GM21423 (cell line): Measurements from ENCODE around the gene MRPS7.
"Not testable (repeated sequence)": the region's sequence is repeated elsewhere in the genome, so short reads cannot be mapped to it uniquely, and the experiment has no call there.

ENCODE experiments used
- ATAC-seq: cut with Tn5 transposase; IDR thresholded peaks from one replicate; pipeline ENCODE4 v1.9.1; 2021; ENCODE audit warnings: mild to moderate bottlenecking, moderate library complexity; ENCODE audit not compliant: unreplicated experiment

Gene MRPS7

DNA sequence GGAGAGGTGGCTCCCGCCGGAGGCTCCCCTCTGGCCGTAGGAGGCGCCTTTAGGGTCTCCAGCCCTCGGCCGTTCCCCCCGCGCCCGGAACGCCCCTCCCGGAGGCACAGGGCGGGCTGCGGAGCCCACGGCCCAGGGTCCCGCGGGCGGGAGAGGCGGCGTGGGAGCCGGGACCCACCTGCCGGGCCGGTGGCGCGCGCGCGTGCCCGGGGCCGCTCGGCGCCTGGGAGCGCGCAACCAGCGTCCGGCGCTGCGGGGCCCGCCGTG is 9.2 kb downstream of the MRPS7 start, which contains the start of gene MIF4GD:
MIF4GD (minus strand) TSS at position 266 of the 267 bp plus-strand sequence. CDS start 1,036 bp downstream, outside the sequence.
- ATAC-seq = peak; percentile 15

DNA sequence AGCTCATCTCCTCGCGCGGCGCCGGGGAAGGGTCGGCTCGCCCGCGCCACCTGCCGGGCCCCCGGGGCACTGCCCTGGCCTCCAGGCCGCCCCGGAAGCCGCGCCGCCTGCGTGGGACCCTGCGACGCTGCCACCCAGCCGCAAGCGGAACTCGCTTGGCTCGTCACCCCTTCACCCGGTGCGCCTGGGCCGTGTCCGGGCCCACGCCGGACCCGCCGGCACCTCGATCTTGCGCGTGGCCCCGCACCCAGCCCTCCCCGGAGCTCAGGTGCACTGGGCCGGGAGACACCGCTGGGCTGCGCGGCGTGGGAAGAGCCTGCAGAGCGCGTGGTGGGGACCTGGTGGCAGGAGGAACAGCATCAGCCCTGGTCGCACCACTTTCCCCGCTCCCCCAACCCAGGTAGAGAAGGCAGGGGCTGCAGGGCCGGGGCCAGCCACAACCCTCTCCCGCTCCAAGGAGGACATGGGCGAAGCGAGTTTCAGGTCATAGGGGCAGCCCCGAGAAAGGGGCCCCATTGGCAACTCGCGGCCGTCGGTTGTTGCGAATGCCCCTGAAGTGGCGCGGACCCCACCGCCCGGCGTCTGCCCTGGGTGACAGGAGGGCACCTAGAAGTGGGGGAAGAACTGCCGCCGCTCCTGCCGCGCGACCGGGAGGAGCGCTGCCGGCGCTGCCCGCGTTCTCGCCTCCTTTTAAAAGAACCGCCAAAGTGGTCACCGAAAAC is 9.7 kb downstream of the MRPS7 start:
- ATAC-seq = peak; percentile 59

DNA sequence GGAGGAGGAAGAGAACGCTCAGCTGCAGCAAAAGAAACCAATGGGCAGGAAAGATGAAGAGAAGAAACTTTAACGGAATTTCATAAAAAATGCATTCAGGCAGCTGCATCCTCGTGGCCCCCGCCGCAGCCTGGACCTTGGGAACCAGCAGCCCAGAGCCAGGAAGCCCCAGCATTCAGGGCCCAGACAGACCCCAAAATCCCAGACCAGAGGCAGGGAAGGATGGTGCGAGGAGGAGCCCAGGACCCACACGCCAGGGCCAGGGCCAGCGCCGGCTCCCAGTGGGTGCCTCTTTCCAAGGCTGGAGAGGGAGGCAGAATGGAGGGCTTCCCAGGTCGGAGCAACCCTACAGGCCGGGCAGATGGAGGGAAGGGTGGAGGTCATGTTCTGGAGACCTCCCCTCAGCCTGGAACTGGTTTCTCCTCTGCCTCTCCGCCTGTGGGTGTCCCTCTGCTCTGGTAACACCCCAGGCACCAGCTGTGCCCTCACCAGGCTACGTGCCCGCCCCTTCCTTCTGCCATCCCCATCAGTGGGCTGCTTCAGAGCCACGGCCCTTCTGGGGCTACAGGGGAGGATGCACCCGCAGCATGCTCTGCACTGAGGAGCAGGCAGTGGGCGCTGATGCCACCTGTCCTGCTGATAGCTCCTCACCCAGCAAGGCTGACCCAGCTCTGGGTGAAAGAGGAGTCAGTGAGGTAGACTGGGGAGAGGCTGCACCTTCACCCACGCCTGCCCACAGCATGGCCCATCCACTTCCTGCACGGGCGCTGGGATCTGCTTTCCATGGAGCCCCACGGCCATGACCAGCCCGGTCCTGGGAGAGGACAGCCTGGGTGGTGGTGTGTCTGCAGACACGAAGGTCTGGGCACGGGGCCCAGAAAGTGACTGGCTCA is 10.5 kb downstream of the MRPS7 start:
- ATAC-seq = no peak

DNA sequence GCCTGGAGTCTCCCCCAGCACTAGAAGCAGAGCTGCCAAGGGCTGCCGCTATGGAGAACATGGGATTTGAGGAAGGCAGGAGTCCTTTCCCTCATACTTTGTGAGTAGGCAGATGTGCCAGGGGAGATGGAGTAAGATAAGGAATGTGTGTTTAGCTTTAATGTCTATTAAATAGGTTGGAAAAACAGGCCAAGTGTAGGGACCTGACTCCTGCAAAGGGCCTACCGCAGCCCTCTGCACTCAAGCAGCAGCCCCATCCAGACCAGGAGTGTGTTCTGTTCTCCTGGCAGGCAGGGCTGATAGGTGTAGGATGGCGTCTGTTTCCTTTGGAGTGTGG is 11.1 kb downstream of the MRPS7 start:
- ATAC-seq = no peak

DNA sequence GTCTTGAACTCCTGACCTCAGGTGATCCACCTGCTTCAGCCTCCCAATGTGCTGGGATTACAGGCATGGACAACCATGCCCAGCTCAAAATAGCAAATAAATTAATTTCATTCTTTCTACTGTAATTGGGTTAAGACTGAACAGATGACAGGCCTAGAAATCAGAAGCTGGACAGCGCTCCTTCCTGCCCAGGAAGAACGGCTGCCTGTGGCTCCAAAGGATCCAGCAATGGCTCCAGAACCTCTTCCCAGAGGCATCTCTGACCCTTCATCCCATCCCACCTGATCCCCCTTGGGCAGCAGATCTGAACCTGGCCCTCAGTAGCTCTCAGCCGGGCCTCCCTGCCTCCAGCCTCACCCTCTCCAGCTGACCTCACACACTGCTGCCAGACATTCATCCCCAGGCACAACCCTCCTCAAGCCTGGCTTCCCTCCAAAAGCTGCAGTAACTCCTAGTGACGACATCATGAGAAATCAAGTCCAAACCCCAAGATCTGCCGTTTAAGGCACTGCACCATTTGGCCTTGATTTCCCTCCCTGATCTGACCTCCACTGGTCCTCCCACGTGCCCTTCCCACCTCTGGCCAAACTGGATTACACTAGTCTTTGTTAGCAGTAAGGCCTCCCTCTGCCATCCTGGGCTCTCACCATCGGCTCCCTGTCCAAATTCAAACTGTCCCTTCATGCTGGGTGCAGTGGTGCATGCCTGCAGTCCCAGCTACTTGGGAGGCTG is 12.5 kb downstream of the MRPS7 start:
- ATAC-seq = no peak

DNA sequence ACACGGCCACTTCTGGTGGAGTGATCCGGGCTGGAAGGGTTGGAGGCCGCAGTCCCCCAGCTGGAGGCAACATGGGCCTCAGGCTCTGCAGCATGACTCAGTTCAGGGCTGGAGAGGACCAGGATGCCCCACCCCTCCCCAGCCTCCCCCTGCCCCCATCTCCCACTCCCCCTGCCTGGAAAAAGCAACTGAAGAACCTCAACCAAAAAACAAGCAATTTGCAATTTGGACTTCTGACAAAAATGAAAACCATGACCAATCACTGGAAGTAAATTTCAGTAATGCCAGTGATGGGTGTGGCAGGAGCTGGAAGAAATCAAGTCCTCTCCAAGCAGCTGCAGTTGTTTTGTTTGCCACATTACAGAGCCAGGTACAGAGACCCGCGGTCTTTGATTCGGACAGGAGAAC is 16.0 kb downstream of the MRPS7 start:
- no peak for ATAC-seq

DNA sequence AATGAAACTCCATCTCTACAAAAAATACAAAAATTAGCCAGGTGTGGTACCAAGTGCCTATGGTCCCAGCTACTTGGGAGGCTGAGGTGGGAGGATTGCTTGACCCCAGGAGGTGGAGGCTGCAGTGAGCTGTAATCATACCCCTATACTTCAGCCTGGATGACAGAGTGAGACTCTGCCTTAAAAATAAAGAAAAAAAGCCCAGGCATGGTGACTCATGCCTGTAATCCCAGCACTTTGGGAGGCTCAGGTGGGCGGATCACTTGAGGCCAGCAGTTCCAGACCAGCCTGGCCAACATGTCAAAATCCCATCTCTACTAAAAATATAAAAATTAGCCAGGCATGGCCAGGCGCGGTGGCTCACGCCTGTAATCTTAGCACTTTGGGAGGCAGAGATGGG is 18.5 kb downstream of the MRPS7 start:
- ATAC-seq = not testable (repeated sequence)

DNA sequence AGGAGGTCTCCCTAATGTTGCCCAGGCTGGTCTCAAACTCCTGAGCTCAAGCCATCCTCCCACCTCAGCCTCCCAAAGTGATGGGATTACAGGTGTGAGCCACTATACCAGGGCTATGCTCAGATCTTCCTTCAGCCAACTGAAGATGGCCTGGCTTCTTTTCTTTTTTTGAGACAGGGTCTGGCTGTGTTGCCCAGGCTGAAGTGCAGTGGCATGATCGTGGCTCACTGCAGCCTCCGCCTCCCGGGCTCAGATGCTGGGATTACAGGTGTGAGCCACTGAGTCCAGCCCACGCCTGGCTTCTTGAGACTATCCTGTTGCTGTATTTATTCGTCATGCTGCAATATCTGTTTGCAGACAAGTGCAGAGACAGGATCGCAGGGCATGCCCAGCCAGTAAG is 23.4 kb downstream of the MRPS7 start:
- no peak for ATAC-seq

DNA sequence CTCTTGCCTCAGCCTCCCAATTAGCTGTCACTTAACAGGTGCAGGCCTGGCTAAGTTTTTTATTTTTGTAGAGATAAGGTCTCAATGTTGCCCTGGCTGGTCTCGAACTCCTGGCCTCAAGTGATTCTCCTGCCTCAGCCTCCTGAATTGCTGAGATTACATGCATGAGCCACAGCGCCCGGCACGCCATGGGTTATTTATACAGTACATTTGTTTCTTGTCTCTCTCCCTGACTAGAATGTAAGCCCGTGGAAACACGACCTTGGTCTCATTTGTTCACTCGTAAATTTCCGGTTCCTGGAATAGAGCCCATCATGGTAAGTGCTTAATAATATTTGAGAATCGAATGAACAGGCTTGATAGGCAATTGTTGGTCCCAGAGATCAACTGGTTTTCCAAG is 25.5 kb downstream of the MRPS7 start:
- no peak for ATAC-seq

DNA sequence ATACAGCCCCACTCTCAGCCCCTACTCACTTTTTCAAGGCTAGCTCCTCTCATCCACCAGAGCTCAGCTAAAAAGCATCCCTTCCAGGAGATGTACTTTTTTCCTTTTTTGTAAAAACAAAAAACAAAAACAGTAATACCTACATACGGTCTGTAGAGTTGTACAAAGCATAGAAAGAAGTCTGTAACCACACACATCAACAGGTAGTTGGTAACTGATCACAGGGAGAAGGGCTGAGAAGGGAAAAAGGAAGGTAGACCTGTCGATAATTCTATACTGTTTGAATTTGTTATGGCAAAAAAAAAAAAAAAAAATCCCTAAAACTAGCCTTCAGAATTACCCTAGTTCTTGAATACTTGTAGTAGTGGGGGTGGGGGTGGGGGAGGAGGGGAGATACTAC is 26.7 kb downstream of the MRPS7 start:
- ATAC-seq = no peak

DNA sequence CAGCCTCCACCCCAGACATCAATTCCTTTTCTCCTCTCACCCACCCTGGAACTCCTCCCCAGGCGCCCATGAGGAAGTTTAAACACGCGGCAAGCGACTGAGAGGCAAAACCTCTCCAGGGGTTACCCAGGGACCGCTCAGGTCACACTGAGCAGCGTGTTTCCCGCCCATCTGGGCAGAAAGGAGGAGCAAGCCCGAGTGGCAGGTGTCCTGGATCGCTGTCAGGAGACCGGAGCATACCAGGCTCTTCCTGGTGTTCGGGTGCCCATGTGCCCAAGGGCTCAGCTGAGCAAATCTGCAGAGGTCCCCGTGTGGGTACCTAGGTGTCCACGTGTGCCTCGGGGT is 27.1 kb downstream of the MRPS7 start:
- ATAC-seq = no peak

DNA sequence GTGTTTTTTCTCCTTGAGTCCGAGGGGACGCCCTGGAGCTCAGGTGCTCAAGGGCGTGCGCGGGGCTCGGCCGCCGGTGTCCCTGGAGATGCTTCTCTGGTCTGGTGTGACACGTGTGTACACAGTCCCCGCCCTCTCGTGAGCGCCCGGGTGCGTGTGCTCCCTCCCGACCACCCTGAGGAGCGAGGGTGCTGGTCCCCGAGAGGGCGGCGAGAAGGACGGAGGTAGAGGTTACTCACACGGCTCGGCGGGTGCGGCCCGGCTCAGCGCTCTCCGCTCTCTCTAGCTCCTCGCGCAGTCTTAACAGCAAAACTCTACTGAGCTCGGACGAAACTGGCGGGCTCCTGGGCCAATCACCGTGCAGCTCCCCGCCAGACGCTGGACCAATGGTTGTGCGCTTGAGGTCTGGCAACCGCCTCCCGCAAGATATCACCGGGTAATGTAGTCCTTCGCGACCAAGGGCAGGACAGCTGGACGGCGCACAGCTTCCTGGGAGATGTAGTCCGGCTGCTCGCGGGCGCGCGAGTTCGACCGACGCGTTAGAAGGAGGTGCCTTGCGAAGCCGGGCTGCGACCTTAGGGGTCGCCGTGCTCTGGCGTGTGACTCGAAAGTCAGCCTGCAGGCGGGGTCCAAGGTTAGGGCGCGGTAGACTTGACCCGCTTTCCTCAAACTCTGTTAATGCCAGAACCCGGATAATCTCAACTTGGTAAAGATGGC is 27.6 kb downstream of the MRPS7 start, which contains the start of gene SLC25A19:
SLC25A19 (minus strand) TSS at position 319 of the 717 bp plus-strand sequence. CDS start 2,669 bp downstream, outside the sequence.
- ATAC-seq = peak; percentile 89

DNA sequence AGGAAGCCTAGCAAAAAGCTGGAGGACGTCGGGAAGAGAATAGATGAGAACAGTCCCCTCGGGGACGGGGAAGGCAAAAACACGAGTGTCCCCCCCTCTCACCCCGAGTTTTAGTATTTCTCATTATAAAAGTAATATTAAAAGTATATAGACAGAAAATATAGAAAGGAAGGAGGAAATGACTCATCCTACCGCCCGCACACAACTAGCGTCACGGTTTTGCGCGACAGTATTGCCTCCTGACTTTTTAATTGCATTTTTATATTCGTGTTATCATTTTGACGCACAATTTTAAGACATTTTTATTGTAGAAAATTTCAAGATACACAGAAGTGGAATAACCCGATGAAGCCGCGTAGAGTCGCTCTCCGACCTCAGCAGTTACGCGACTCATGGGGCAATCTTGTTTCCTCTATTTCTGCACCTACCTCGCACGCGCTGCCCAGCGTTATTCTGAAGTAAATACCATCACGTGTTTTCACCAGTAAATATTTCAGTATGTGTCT is 28.2 kb downstream of the MRPS7 start:
- ATAC-seq = peak; percentile 30

DNA sequence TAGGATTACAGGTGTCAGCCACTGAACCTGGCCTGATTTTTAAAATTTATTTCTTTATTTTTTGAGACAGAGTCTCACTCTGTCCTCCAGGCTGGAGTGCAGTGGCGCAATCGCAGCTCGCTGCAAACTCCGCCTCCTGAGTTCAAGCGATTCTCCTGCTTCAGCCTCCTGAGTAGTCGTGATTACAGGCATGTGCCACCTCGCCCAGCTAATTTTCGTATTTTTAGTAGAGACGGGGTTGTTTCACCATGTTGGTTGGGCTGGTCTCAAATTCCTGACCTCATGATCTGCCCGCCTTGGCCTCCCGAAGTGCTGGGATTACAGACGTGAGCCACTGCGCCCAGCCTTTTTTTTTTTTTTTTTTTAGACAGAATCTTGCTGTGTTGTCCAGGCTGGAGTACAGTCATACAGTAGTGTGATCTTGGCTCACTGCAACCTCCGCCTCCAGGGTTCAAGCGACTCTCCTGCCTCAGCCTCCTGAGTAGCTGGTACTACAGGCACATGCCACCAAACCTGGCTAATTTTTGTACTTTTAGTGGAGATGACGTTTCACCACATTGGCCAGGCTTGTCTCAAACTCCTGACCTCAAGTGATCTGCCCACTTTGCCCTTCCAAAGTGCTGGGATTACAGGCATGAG is 31.2 kb downstream of the MRPS7 start:
- ATAC-seq = not testable (repeated sequence)

DNA sequence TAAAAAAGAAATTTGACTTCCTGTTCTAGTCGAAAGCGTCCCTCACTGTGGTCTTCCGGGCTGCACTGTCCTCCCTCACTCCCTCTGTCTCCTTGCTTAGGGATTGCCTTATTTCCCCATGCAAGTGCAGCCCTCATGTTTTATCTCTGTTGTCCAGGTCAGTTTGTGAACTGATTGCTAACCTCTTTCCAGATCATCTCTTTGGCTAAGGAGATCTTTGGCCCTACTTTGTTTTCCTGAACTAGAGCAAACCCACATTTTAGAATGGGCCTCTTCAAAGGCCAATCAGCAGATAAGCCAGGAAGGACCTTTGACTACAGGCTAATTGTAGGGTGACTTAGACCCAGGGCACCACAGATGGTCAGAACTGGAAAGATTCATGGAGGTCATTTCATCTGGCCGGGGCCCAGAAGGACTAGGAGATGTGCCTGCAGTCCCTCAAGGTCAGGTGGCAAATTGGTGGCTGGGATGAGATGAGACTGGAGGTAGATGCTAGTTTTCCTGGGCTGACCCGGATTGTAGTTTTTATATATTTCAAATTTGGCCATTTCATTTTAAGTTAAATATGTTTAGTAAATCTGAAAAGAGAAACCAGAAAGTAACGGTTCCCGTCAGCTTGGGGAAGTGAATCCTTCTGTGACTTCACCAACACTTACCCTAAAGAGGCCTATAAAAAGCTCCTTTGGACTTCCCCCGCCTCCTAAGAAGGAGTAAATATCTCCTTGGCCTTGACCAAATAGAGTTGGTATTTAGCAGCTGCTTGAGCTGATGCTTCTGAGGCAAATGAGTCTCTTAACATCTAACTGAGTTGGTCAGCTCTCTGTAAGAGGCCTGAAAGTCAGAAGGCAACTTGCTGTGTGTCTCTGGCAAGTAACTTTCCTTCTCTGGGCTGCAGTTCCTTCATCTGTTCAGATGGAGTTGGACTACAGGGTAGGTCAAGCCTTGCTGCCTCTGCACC is 33.8 kb downstream of the MRPS7 start:
- peak; percentile 71 for ATAC-seq

DNA sequence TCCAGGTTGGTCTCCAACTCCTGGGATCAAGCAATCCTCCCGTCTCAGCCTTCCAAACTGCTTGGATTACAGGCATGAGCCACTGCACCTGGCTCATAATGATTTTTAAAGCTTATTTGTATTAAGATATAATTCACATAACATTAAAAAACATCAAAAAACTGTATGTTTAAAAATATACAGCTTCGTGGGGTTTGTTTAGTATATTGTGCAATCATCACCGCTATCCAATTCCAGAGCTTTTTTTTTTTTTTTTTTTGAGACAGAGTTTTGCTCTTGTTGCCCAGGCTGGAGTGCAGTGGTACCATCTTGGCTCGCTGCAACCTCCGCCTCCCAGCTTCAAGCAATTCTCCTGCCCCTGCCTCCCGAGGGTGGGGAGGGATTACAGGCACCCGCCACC is 38.6 kb downstream of the MRPS7 start:
- no peak for ATAC-seq

DNA sequence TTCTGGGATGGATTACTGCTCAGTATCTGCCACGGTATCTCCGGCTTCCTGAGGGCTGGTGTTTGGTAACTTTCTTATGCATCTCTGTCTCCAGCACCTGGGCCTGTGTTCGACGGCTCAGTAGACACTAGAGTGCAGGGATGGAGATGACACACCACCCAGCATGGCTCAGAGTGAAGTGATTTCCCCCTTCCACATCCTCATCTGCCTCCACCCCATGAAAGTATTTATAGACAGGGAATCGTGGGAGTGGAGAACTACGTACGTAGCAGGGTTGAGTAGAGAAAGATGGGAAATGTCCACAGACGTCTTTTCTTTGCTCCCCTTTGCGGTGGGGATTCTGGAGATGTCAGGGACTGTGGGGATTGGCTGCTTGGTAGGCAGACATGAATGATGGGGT is 39.4 kb downstream of the MRPS7 start:
- ATAC-seq = no peak

DNA sequence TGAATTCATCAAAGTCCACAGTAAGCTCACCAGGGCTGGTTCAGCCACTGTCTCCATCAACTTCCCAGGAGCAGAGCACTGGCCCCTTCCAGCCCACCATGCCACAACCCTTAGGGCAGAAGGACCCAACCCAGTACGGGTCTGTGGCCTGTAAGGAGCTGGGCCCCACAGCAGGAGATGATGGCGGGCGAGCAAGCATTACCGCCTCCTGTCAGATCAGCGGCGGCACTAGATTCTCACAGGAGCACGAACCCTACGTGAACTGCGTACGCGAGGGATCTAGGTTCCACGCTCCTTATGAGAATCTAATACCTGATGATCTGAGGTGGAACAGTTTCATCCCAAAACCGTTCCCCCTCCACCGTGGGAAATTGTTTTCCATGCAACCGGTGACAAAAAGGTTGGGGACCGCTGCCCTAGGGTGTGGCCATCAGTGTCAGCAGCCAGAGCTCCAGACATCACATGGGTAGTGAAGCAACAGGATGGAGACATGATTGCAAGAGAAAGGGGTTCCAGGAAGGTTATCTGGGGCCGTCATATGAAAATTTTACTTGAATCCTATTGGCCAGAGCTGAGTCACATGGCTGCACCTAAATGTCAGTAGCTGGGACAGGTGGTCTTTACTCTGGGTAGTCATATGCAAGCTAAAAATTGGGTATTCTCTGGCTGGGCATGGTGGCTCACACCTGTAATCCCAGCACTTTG is 40.0 kb downstream of the MRPS7 start:
- ATAC-seq = no peak
